Mesothelial cell of epicardium (in vitro differentiated cells): ENCODE data around the gene REXO1. TPM values are rescaled to one million over a fixed set of nuclear protein-coding genes. Genes with fewer than 3 reads are reported as not detected.
A peak's percentile ranks its signal among the peaks of the same experiment; 100 is the strongest.

Source experiments
- DNase-seq, 2 experiments: peaks; one replicate each; pipeline ENCODE4 v3.0.0; 2021; ENCODE audit warnings: low spot score in 2 of 2; ENCODE audit not compliant: unreplicated experiment in 2 of 2
- H3K27ac Mint-ChIP-seq: 2 replicates; pipeline ENCODE4 v1.8.0; 2021; ENCODE audit warnings: mixed read lengths
- H3K27me3 Mint-ChIP-seq: 2 replicates; pipeline ENCODE4 v1.8.0; 2021; ENCODE audit warnings: low read depth, mixed read lengths
- H3K36me3 Mint-ChIP-seq: 2 replicates; pipeline ENCODE4 v1.8.0; 2021; ENCODE audit warnings: mixed read lengths
- H3K4me1 Mint-ChIP-seq: 2 replicates; pipeline ENCODE4 v1.8.0; 2021; ENCODE audit warnings: mixed read lengths
- H3K4me3 Mint-ChIP-seq: 2 replicates; pipeline ENCODE4 v1.8.0; 2021; ENCODE audit warnings: mild to moderate bottlenecking, moderate library complexity, mixed read lengths
- H3K9me3 Mint-ChIP-seq: 2 replicates; pipeline ENCODE4 v1.8.0; 2021; ENCODE audit warnings: mixed read lengths
- total RNA-seq: library from RNA; stranded (reverse); gene quantifications from 3 replicates; pipeline ENCODE4 v1.2.1, GENCODE V29; 2021
- TF ChIP-seq, protein P1 (sequence below): fragments of 200-600 bp; sonication (generic); IDR thresholded peaks from one replicate; pipeline ENCODE4 v1.5.0; 2021; ENCODE audit warnings: antibody characterized with exemption; ENCODE audit not compliant: unreplicated experiment

The REXO1 gene, protein sequence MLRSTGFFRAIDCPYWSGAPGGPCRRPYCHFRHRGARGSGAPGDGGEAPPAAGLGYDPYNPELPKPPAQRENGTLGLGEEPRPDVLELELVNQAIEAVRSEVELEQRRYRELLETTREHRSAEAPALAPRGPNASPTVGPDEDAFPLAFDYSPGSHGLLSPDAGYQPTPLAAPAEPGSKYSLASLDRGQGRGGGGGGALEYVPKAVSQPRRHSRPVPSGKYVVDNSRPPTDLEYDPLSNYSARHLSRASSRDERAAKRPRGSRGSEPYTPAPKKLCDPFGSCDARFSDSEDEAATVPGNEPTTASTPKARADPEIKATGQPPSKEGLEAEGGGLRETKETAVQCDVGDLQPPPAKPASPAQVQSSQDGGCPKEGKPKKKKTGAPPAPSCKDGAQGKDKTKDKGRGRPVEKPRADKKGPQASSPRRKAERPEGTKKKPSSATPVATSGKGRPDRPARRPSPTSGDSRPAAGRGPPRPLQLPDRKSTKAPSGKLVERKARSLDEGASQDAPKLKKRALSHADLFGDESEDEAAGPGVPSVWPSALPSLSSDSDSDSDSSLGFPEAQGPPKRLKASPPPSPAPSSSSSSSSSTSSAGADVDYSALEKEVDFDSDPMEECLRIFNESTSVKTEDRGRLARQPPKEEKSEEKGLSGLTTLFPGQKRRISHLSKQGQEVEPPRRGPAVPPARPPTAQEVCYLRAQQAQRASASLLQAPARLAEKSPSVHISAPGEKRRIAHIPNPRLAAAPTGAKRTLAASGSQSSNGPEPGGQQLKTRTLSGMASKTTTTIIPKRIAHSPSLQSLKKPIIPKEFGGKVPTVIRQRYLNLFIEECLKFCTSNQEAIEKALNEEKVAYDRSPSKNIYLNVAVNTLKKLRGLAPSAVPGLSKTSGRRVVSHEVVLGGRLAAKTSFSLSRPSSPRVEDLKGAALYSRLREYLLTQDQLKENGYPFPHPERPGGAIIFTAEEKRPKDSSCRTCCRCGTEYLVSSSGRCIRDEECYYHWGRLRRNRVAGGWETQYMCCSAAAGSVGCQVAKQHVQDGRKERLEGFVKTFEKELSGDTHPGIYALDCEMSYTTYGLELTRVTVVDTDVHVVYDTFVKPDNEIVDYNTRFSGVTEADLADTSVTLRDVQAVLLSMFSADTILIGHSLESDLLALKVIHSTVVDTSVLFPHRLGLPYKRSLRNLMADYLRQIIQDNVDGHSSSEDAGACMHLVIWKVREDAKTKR
- total RNA-seq: 41.6 to 46.6 TPM (median 44.3 TPM) in 3 replicates

DNA sequence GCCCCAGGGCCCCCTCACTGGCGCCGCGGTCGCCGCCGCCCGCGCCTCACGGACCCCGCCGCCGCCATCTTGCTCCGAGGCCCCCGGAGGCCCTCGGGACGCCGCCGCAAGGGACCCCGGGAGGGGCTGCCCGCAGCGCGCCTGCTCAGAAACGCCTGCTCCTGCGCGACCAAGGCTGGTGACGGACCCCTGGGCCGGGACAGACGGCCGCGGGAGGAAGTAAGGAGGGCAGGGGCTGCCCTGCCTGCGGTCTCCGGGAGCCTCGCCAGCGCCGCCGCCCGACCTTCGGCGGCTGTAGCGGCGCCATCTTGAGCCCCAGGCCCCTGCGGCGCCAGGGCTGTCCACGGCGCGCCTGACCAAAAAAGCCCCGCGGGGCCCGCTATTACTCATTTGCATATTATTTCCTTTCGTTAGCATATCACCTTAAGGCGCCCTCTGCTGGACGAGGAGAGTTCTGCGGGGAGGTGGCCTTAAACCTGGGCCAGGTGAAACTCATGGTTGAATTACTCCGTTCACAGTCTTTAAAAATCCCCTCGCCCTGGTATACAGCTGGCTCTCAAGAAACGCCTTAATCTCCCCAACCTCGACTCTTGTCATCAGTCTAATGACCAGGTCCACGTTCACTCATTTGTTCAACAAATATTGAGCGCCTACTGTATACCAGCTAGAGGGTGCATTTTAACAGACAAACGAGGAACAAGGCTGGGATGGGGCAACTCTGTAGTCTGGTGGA lies at the start of gene REXO1:
Gene REXO1 (minus strand): TSS at position 85 of the 733 bp plus-strand sequence. CDS start 125 bp downstream, outside the sequence.
- peak within 1 kb of the TSS; percentile 93 for H3K4me3 Mint-ChIP-seq
- no peaks in the 10 kb centered on the region for H3K36me3 Mint-ChIP-seq
- H3K9me3 Mint-ChIP-seq: no peaks in the 10 kb centered on the region
- TF ChIP-seq, protein P1, sequence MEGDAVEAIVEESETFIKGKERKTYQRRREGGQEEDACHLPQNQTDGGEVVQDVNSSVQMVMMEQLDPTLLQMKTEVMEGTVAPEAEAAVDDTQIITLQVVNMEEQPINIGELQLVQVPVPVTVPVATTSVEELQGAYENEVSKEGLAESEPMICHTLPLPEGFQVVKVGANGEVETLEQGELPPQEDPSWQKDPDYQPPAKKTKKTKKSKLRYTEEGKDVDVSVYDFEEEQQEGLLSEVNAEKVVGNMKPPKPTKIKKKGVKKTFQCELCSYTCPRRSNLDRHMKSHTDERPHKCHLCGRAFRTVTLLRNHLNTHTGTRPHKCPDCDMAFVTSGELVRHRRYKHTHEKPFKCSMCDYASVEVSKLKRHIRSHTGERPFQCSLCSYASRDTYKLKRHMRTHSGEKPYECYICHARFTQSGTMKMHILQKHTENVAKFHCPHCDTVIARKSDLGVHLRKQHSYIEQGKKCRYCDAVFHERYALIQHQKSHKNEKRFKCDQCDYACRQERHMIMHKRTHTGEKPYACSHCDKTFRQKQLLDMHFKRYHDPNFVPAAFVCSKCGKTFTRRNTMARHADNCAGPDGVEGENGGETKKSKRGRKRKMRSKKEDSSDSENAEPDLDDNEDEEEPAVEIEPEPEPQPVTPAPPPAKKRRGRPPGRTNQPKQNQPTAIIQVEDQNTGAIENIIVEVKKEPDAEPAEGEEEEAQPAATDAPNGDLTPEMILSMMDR: peak; percentile 94
- H3K4me1 Mint-ChIP-seq: peaks cover 22% of the 10 kb centered on the region
- H3K27ac Mint-ChIP-seq: peak within 1 kb of the TSS; percentile 98
- no peaks in the 10 kb centered on the region for H3K27me3 Mint-ChIP-seq
- peak; percentile 92 to 98 for DNase-seq

DNA sequence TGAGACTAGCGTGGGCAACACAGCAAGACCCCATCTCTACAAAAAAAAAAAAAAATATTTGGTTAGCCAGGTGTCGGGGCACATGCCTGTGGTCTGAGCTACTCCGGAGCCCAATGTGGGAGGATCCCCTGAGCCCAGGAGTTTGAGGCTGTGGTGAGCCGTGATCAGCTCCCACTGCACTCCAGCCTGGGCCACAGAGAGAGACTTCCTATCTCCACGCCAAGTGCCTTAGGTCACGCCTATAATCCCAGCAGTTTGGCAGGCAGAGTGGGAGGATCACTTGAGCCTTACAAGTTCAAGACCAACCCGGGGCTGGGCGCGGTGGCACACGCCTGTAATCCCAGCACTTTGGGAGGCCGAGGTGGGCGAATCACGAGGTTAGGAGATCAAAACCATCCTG lies 48.2 kb upstream of the REXO1 start:
- Mint-ChIP-seq H3K27me3 (no peaks in the 10 kb centered on the region), H3K27ac (no peak overlapping the region), H3K9me3 (no peaks in the 10 kb centered on the region), H3K4me1 (peaks cover 5% of the 10 kb centered on the region), H3K4me3 (no peak overlapping the region), H3K36me3 (no peaks in the 10 kb centered on the region)
- TF ChIP-seq, protein P1: no peak
- no peak for DNase-seq

DNA sequence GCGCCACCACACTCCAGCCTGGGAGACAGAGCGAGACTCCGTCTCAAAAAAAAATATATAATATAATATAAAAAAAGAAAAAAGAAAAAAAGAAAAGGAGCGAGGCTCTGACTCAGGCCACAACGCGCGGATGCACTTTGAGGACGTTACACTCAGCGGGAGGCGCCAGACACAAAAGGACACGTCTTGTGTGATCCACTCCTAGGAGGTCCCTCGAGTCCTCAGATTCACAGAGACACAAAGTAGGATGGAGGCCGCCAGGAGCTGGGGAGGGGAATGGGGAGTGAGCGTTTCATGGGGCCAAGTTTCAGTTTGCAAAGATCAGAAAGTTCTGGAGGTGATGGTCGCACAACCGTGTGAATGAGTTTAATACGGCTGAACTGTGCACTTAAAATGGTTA lies 45.5 kb upstream of the REXO1 start:
- peaks cover 5% of the 10 kb centered on the region for H3K4me1 Mint-ChIP-seq
- peak overlapping the region; percentile 66 for H3K27ac Mint-ChIP-seq

DNA sequence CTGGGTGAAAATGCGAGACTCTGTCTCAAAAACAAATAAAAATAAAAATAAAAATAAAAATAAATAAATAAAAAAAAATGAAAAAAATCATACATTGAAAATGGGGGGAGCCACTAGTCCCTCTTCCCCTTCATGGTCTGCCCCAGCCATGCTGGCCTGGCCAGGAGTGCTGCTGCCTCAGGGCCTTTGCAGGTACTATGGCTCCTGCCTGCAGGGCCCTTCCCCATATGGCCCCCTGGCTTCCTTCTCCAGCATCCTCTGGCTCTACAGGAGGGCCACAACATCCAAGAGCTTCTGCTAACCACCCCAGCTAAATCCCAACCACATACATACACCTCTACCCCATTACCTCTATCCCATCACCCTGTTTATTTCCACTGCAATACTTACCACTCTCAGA lies 41.6 kb upstream of the REXO1 start:
- Mint-ChIP-seq H3K9me3 (no peaks in the 10 kb centered on the region), H3K27ac (no peak overlapping the region), H3K36me3 (no peaks in the 10 kb centered on the region)

More for the DNA sequence above, 45.5 kb upstream of the REXO1 start:
- Mint-ChIP-seq H3K9me3 (no peaks in the 10 kb centered on the region), H3K36me3 (no peaks in the 10 kb centered on the region), H3K4me3 (no peak overlapping the region), H3K27me3 (no peaks in the 10 kb centered on the region)
- no peak for DNase-seq
- TF ChIP-seq, protein P1: no peak

More for the DNA sequence above, 41.6 kb upstream of the REXO1 start:
- DNase-seq: no peak
- Mint-ChIP-seq H3K4me1 (peaks cover 9% of the 10 kb centered on the region), H3K27me3 (no peaks in the 10 kb centered on the region), H3K4me3 (no peak overlapping the region)
- TF ChIP-seq, protein P1: no peak
